HG02798 (cell line): ENCODE data around the gene DROSHA.
"Not testable (repeated sequence)": the region's sequence is repeated elsewhere in the genome, so short reads cannot be mapped to it uniquely, and the experiment has no call there.

Experiments used
- ATAC-seq: cut with Tn5 transposase; IDR thresholded peaks from one replicate; pipeline ENCODE4 v1.9.1; 2021; ENCODE audit warnings: mild to moderate bottlenecking; ENCODE audit not compliant: unreplicated experiment, poor library complexity

DROSHA gene

DNA sequence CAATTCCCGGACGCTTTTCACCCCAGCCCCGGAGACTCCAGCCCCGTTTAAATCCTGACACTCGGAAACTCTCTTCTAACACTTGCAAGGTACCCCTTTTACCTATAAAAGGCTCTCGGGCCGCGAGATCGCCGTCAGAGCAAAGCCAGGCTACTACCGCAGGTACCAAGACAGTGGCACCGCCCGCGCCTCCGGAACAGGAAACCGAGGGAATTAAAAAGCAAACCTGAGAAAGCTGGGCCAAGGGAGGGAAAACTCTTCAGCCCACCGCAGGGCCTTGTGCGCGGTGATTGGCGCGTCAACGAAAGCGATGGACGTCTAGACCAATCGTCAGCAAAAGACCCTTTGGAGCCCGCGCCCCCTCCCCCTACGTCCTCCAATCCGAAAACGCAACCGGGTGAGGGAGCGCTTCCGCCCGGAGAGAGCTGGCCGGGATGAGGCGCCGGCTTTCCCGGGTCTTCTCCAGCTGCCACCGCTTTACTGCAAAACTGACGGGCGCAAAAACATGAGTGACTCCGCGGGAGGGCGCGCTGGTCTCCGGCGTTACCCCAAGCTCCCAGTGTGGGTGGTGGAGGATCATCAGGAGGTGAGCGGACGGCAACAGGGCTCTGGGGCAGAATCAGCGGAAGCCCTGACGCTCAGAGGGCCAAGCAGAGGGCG is at the start of gene DROSHA, which contains the start of gene C5orf22:
Gene DROSHA (minus strand): TSS at position 206 of the 660 bp plus-strand sequence. CDS start 3,034 bp downstream, outside the sequence.
Gene C5orf22 (plus strand): TSS at position 414 of the 660 bp plus-strand sequence. CDS start 92 bp downstream, at position 506.
- ATAC-seq: peak; percentile 96

DNA sequence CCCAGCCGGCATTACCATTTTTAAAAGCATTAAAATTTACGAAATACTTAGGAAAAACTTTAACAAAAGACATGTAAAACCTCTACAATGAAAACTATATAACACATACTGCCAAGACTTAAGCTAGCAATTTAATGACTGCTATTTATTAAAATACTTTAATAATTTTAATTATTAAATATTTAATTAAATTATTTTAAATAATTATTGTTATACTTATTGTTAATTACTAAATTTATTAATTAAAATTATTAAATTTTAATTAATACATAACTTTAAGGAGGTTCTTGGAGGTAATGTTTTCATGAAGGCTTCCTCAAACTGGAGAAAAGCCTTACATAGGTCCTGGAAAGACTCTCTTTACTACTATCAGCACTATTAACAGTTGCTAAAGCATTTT is 47.7 kb upstream of the DROSHA start:
- ATAC-seq: no peak

DNA sequence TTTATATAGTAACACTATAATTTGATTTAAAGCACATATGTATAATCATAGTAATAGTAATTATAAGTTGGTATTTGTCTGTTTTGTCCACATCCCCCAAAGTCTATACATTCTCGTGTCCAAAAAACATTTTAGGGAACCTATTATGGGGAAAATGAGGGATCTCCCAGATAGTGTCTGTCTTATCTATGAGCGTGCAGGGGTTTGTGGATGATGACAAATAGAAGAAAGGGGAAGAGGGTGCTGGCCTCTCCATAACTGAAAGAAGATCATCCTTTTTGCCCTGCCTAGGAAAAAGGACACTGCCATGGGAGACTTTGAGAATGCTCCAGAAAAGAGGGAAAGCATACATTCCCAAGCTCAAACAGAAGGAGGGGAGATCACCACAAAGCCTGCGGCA is 45.5 kb upstream of the DROSHA start:
- no peak for ATAC-seq

GRCh38 chr5:31574772-31575171 is 42.9 kb upstream of the DROSHA start:
- no peak for ATAC-seq

GRCh38 chr5:31573494-31574142 is 41.7 kb upstream of the DROSHA start:
- peak; percentile 80 for ATAC-seq

- no peak for ATAC-seq
These were observed 37.2 kb upstream of the DROSHA start for GRCh38 chr5:31569068-31569467.

- ATAC-seq: no peak
These were observed 36.5 kb upstream of the DROSHA start for GRCh38 chr5:31568302-31568835.

GRCh38 chr5:31566362-31566761 is 34.5 kb upstream of the DROSHA start:
- not testable (repeated sequence) for ATAC-seq

DNA sequence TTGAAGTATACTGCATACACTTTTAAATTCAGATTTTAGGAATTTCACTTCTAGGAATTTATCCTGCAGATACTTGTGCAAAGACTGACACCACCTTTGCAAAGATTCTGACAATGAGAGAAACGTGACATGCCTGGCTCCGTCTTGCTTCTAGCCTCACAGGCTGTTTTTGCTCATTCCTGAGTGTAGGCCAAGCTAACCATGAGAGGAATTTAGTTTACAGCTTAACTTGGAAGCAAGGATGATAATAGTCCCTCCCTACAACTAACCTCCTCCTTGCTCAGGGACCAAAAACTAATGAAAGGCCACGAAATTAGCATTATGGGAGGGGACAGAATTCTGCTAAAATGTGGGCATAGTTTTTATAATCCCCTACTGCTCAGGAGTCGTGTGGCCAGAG is 31.3 kb upstream of the DROSHA start:
- no peak for ATAC-seq

DNA sequence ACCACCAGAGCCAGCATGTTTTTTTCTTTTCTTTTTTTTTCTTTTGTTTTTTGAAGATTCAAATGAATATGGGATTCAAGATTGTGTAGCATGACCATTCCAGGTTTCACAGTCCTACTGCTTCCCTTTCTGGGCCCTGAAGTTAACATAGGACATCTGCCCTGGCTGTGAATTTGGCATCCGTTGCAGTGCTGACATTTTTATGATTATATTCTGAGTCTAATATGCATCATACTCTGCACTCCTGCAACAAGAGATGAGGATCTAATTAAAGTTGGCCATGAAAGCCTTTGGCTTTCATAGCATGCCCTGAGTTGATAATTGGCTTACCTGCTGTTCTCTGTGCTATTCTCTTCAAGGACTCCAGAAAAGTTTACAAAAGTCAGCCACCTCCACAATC is 30.1 kb upstream of the DROSHA start:
- ATAC-seq: no peak

DNA sequence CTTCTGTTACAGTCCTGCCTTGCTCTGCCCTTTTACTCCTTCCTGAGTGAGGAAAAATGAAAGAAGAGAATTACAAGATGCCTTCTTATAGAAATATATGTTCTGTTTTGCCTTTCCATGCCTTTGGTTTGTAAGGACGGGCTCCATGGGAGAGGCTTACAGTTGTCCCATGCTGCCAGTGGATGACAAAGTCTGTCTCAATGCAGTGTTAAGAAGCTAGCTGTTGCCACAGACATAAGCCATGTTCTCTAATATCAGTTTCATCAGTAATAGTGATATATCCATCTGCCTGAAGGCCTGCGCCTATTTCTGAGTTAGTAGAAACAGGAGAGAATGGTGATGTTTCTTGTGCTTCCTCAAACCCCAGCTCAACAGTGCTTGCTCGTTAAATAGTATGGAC is 28.0 kb upstream of the DROSHA start:
- ATAC-seq: no peak

GRCh38 chr5:31556461-31556860 is 24.6 kb upstream of the DROSHA start:
- no peak for ATAC-seq

DNA sequence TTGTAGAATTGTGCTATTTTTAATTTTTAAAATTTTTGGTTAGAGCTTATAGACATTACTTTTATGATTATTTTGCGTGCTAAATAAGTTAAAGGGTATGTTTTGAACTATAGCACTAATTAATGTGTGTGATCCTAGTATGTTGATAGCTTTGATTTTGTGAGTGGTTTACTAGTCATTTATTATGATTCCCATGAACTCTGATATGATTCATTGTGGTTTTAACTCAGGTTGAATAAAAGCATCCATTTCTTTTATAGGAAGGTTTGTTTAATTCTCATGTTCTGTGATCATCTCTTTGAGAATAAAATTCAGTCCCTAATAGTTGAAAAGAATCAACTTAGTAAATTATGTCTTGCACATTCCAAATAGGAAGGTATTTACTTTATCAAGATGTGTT is 22.7 kb upstream of the DROSHA start:
- ATAC-seq: no peak

DNA sequence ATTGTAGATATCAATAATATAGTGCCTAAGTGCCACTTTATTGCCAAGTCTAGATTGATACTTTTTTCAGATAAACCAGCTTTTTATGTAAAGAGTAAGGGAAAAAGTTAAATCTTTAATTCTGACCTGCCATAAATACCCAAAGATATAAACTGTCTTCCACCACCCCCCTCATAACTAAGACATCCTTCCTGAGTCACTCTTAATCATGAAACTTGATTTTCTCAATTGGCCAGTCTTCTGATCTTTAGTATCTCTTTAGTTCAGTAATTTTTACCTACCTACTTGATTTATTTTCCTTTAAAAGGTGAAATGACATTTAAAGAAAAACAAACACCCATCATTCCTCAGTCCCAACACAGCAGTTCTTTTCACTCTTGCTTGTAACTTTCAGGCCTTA is 22.0 kb upstream of the DROSHA start:
- no peak for ATAC-seq

DNA sequence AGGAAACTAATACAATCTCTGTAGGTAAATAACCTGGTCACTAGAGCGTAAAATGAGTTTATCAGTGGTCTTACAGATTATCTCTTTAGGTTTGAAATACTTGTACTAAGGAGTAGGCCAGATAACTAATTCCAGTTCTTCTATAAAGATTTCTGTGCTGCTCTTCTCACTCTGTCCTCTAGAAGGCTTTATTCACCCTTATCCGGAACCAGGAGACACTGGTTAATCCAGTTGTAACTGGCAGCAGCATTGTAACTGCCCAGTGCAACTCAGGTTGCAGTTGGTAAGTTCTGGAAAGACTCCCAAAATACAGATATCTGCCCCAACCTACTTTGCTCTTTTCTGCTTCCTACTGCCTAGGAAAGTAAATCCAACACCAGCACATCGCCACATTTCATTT is 20.0 kb upstream of the DROSHA start:
- no peak for ATAC-seq

GRCh38 chr5:31549114-31549513 is 17.2 kb upstream of the DROSHA start:
- not testable (repeated sequence) for ATAC-seq

GRCh38 chr5:31537851-31538250 is 6.0 kb upstream of the DROSHA start:
- no peak for ATAC-seq

GRCh38 chr5:31537349-31537748 is 5.5 kb upstream of the DROSHA start:
- ATAC-seq: no peak

- no peak for ATAC-seq
These were observed 5.0 kb upstream of the DROSHA start for GRCh38 chr5:31536873-31537272.

DNA sequence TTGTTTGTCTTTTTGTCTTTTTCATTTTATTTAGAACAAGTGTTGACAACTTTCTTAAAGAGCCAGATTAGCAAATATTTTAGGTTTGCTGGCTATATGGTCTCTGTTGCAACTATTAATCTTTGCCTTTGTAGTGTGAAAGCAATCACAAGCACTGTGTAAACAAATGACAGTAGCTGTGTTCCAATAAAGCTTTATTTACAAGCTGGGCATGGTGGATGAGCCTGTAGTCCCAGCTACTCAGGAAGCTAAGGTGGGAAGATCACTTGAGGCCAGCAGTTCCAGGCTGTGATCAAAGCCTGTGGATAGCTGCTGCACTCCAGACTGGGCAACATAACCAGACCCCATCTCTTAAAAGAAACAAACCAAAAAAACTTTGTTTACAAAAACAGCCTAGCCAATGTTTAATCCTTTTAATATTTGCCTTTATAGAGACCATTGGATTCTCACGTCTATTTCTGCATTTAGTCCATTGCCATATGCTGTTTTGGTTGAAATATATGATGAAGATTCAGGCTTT is 2.7 kb upstream of the DROSHA start:
- no peak for ATAC-seq

- ATAC-seq: peak; percentile 30
These were observed 378 bp downstream of the DROSHA start for GRCh38 chr5:31531543-31531887.
